Endothelial cell of umbilical vein (primary cell): ENCODE measurements around the gene FHIT. TPM values are rescaled to one million over a fixed set of nuclear protein-coding genes. Genes with fewer than 3 reads are reported as not detected.

Source experiments
- BruUV-seq: library from RNA; stranded (reverse); fragments of 400-500 nt; replicated peaks from 2 replicates; lab custom pipeline; 2021; lab: Mats Ljungman, UMichigan
- CTCF ChIA-PET: fragments of 300-600, 350-600 bp; sonication (Branson Sonifier 250); formaldehyde crosslinking; loops from one replicate; lab custom pipeline; 2021; ENCODE audit warnings: antibody characterized with exemption, inconsistent platforms; lab: Charles Lee
- POLR2A ChIA-PET: fragments of 300-600, 350-600 bp; sonication (Branson Sonifier 250); formaldehyde crosslinking; loops from one replicate; lab custom pipeline; 2021; ENCODE audit warnings: antibody characterized with exemption, inconsistent platforms; lab: Charles Lee
- DNase-seq: peaks from one replicate; pipeline ENCODE4 v3.0.0-alpha.2; 2011; ENCODE audit warnings: low read depth, low spot score
- FAIRE-seq: peaks from 2 replicates; lab custom pipeline; 2011; peaks lifted over from hg19 to GRCh38; lab: Jason Lieb, UNC
- H2AFZ ChIP-seq: 2 replicates; pipeline ENCODE4 v1.6.0; 2012; ENCODE audit warnings: low read depth, low read length, control low read depth, inconsistent platforms
- H3K27ac ChIP-seq: 2 replicates; pipeline ENCODE4 v1.5.1; 2011; ENCODE audit warnings: low read depth, mild to moderate bottlenecking, control low read depth, low read length, moderate library complexity; ENCODE audit not compliant: insufficient read depth
- H3K27me3 ChIP-seq, 2 experiments: 2 replicates each; pipeline versions ENCODE4 v1.6.0 to v1.6.1; 2011; ENCODE audit warnings: low read length in 2 of 2, mixed read lengths in 1 of 2; ENCODE audit not compliant: control insufficient read depth in 2 of 2, insufficient read depth in 2 of 2
- H3K36me3 ChIP-seq, 2 experiments: 2 replicates in 1 of 2; 3 replicates in 1 of 2; pipeline ENCODE4 v1.5.1; 2011; ENCODE audit warnings: low read length in 2 of 2, mild to moderate bottlenecking in 1 of 2, moderate library complexity in 1 of 2; ENCODE audit not compliant: control insufficient read depth in 2 of 2, insufficient read depth in 2 of 2; ENCODE audit errors: extremely low read depth in 1 of 2
- H3K4me1 ChIP-seq: 3 replicates; pipeline ENCODE4 v1.5.1; 2011; ENCODE audit warnings: mild to moderate bottlenecking, low read length; ENCODE audit not compliant: control insufficient read depth, insufficient read depth; ENCODE audit errors: extremely low read depth
- H3K4me2 ChIP-seq: 2 replicates; pipeline ENCODE4 v1.6.1; 2011; ENCODE audit warnings: low read length, control low read depth, mixed read lengths; ENCODE audit not compliant: insufficient read depth
- H3K4me3 ChIP-seq, 3 experiments: fragments of 200-600 bp in 1 of 3; sonication (generic), shearing (Covaris generic) in 1 of 3; replicated peaks in 1 of 3; 2 replicates each; pipeline ENCODE4 v1.5.1; 2011 to 2016; ENCODE audit warnings: control low read depth in 3 of 3, low read length in 3 of 3, mild to moderate bottlenecking in 2 of 3, inconsistent platforms in 1 of 3, low read depth in 1 of 3, moderate library complexity in 1 of 3; ENCODE audit not compliant: insufficient read depth in 1 of 3
- H3K79me2 ChIP-seq: 2 replicates; pipeline ENCODE4 v1.6.0; 2012; ENCODE audit warnings: low read length, inconsistent platforms; ENCODE audit not compliant: control insufficient read depth, insufficient read depth
- H3K9ac ChIP-seq: replicated peaks from 2 replicates; pipeline ENCODE3; 2011; ENCODE audit warnings: low read length, control low read depth; ENCODE audit not compliant: insufficient read depth; ENCODE audit errors: extremely low read depth
- H3K9me1 ChIP-seq: replicated peaks from 3 replicates; pipeline ENCODE4 v1.6.0; 2011; ENCODE audit warnings: mild to moderate bottlenecking, low read length; ENCODE audit not compliant: control insufficient read depth, insufficient read depth; ENCODE audit errors: extremely low read depth
- H3K9me3 ChIP-seq: replicated peaks from 2 replicates; pipeline ENCODE4 v1.5.1; 2012; ENCODE audit warnings: low read length, inconsistent platforms; ENCODE audit not compliant: control insufficient read depth, insufficient read depth
- H4K20me1 ChIP-seq: replicated peaks from 2 replicates; pipeline ENCODE3; 2011; ENCODE audit warnings: mild to moderate bottlenecking, low read length; ENCODE audit not compliant: control insufficient read depth, insufficient read depth; ENCODE audit errors: extremely low read depth
- EZH2 ChIP-seq: IDR thresholded peaks from 2 replicates; pipeline ENCODE4 v1.6.1; 2012; ENCODE audit warnings: borderline replicate concordance, low read depth, mild to moderate bottlenecking, moderate library complexity, low read length, inconsistent platforms; ENCODE audit not compliant: severe bottlenecking
- FOS ChIP-seq: IDR thresholded peaks from 2 replicates; pipeline ENCODE4 v1.6.1; 2011; ENCODE audit warnings: mild to moderate bottlenecking, low read length, moderate library complexity, borderline replicate concordance; ENCODE audit not compliant: insufficient read depth
- GATA2 ChIP-seq: IDR thresholded peaks from 2 replicates; pipeline ENCODE4 v1.7.0; 2011; ENCODE audit warnings: low read depth, mild to moderate bottlenecking, moderate library complexity, mixed read lengths, low read length; ENCODE audit not compliant: insufficient read length, insufficient read depth
- JUN ChIP-seq: IDR thresholded peaks from 2 replicates; pipeline ENCODE4 v1.6.1; 2011; ENCODE audit warnings: borderline replicate concordance, low read depth; ENCODE audit not compliant: insufficient read length, insufficient read depth
- MYC ChIP-seq: IDR thresholded peaks from one replicate; pipeline ENCODE4 v1.6.1; 2011; ENCODE audit warnings: mild to moderate bottlenecking, low read depth, low read length
- POLR2A ChIP-seq: IDR thresholded peaks from 2 replicates; pipeline ENCODE4 v1.6.1; 2012; ENCODE audit warnings: low read depth, mild to moderate bottlenecking, control low read depth, low read length
- POLR2AphosphoS5 ChIP-seq: IDR thresholded peaks from 2 replicates; pipeline ENCODE4 v1.6.1; 2012; ENCODE audit warnings: low read depth, mild to moderate bottlenecking, control low read depth, low read length, moderate library complexity; ENCODE audit not compliant: insufficient read depth
- dilution Hi-C: fragments of 300-500 bp; cut with MboI; formaldehyde crosslinking; loops from one replicate; pipeline ENCODE4 v1.15.0; 2019; ENCODE audit warnings: low sequenced_read_pairs; ENCODE audit not compliant: extremely low pct_ligation_motif_present
- intact Hi-C: fragments of 100-400 bp; cut with micrococcal nuclease; formaldehyde crosslinking; loops from one replicate; pipeline ENCODE4 v1.10.0; 2022
- polyA plus RNA-seq, 4 experiments: library from polyadenylated mRNA; depleted of rRNA in 3 of 4; stranded (reverse) in 3 of 4; unstranded in 1 of 4; fragments of >200 nt; gene quantifications; 2 replicates each; pipeline versions ENCODE4 v1.2.1 to v1.2.3, GENCODE V29; 2011 to 2012; ENCODE audit warnings: missing spikeins in 1 of 4
- total RNA-seq: library from RNA; stranded (reverse); gene quantifications from 2 replicates; pipeline ENCODE4 v1.2.3, GENCODE V29; 2021
- TF ChIP-seq, protein P1 (sequence below): IDR thresholded peaks from 2 replicates; pipeline ENCODE4 v1.6.1; 2011; ENCODE audit not compliant: insufficient read depth, insufficient read length
- TF ChIP-seq, protein P2 (sequence below), 2 donors: IDR thresholded peaks; 1 replicate in 1 of 2; 2 replicates in 1 of 2; pipeline ENCODE4 v1.5.1; 2011; ENCODE audit warnings: low read length in 2 of 2, mild to moderate bottlenecking in 2 of 2, moderate library complexity in 2 of 2, control low read depth in 1 of 2, inconsistent platforms in 1 of 2, low read depth in 1 of 2; ENCODE audit not compliant: insufficient read depth in 1 of 2; ENCODE audit errors: extremely low read depth in 1 of 2

FHIT gene
- total and polyA plus RNA-seq, 2 donors (not counting 3 experiments of a cell fraction or from before 2014, with no cell fraction given), result 0.47 to 2.2 TPM

DNA sequence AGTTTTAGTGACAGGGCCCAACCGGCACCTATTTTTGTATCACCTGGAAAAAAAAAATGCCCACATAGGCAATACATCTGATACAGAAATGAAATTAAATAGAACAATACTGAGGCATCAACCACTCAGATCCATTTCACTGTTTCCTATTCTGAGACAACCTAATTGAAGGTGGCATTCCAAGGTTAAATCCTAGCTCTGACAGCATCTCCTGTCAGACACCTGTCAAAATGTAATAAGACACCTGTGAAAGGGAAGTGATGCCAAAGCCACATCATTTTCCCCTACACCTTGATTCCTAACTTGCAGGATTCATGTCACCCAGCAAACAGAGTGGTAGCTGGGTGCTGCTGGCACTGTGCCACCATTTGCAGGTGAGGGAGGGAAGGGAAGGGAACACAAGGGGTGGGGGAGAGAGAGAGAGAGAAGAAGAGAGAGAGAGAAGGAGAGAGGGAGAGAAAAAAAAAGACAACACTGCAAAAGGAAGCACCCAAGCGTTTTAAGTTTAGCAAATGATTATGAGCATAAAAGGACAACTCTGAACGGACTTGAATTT is 1156.8 kb downstream of the FHIT start:
- H3K36me3 ChIP-seq, result no peaks in the 10 kb centered on the region
- no peak overlapping the region for H3K4me3 ChIP-seq
- no peak for DNase-seq
- FAIRE-seq, result no peak
- H2AFZ ChIP-seq, result no peak overlapping the region
- H3K9me3 ChIP-seq, result no peaks in the 10 kb centered on the region
- H3K9ac ChIP-seq, result no peak overlapping the region
- no peaks in the 10 kb centered on the region for H3K9me1 ChIP-seq
- TF ChIP-seq EZH2 (no peak), FOS (no peak), JUN (no peak), GATA2 (no peak), POLR2AphosphoS5 (no peak), MYC (no peak), POLR2A (no peak)
- TF ChIP-seq, protein P1, sequence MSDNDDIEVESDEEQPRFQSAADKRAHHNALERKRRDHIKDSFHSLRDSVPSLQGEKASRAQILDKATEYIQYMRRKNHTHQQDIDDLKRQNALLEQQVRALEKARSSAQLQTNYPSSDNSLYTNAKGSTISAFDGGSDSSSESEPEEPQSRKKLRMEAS, result no peak
- TF ChIP-seq, protein P2, sequence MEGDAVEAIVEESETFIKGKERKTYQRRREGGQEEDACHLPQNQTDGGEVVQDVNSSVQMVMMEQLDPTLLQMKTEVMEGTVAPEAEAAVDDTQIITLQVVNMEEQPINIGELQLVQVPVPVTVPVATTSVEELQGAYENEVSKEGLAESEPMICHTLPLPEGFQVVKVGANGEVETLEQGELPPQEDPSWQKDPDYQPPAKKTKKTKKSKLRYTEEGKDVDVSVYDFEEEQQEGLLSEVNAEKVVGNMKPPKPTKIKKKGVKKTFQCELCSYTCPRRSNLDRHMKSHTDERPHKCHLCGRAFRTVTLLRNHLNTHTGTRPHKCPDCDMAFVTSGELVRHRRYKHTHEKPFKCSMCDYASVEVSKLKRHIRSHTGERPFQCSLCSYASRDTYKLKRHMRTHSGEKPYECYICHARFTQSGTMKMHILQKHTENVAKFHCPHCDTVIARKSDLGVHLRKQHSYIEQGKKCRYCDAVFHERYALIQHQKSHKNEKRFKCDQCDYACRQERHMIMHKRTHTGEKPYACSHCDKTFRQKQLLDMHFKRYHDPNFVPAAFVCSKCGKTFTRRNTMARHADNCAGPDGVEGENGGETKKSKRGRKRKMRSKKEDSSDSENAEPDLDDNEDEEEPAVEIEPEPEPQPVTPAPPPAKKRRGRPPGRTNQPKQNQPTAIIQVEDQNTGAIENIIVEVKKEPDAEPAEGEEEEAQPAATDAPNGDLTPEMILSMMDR (IDR thresholded peaks at IDR 0.05; ENCODE audit: extremely low read depth in 1 of 2, insufficient read depth in 1 of 2, low read depth in 1 of 2, low read length in 2 of 2), result no peak
- no peaks in the 10 kb centered on the region for H3K4me1 ChIP-seq
- intact Hi-C loops (no loop called here), dilution Hi-C loops (no loop called here)
- H3K27ac ChIP-seq, result no peak overlapping the region
- ChIA-PET POLR2A (no interaction called here), CTCF (no interaction called here)
- no peak overlapping the region for H3K4me2 ChIP-seq
- BruUV-seq, result no TSS peak
- H4K20me1 ChIP-seq, result no peaks in the 10 kb centered on the region
- H3K27me3 ChIP-seq, result no peaks in the 10 kb centered on the region
- H3K79me2 ChIP-seq, result no peaks in the 10 kb centered on the region
